ACC112 (cell line): Measurements from ENCODE around the gene TBC1D9.
"Not testable (repeated sequence)": the region's sequence is repeated elsewhere in the genome, so short reads cannot be mapped to it uniquely, and the experiment has no call there.

Experiments
- H2AFZ ChIP-seq: fragments of 200-600 bp; sonication (generic); one replicate; pipeline ENCODE4 v1.6.0; 2017; ENCODE audit warnings: antibody characterized with exemption, low read length; ENCODE audit not compliant: unreplicated experiment
- H3K27ac ChIP-seq: fragments of 200-600 bp; sonication (generic); 2 replicates; pipeline ENCODE4 v1.5.1; 2014; ENCODE audit warnings: low read depth, mild to moderate bottlenecking, antibody characterized with exemption, low read length, moderate library complexity
- H3K27me3 ChIP-seq: fragments of 200-600 bp; sonication (generic); 2 replicates; pipeline ENCODE4 v1.6.1; 2014; ENCODE audit warnings: mild to moderate bottlenecking, antibody characterized with exemption, low read length, moderate library complexity, mixed read lengths; ENCODE audit not compliant: insufficient read depth
- H3K36me3 ChIP-seq: fragments of 200-600 bp; sonication (generic); 2 replicates; pipeline ENCODE4 v1.6.1; 2016; ENCODE audit warnings: mild to moderate bottlenecking, antibody characterized with exemption, low read length, moderate library complexity, mixed read lengths; ENCODE audit not compliant: insufficient read depth
- H3K4me1 ChIP-seq: fragments of 200-600 bp; sonication (generic); one replicate; pipeline ENCODE4 v1.6.1; 2016; ENCODE audit warnings: low read length, mixed read lengths; ENCODE audit not compliant: insufficient read depth, unreplicated experiment, control insufficient read depth
- H3K4me3 ChIP-seq: fragments of 200-600 bp; sonication (generic); 2 replicates; pipeline ENCODE4 v1.5.1; 2014; ENCODE audit warnings: mild to moderate bottlenecking, low read depth, low read length
- H3K79me2 ChIP-seq: fragments of 200-600 bp; sonication (generic); one replicate; pipeline ENCODE4 v1.6.0; 2016; ENCODE audit warnings: low read length; ENCODE audit not compliant: control insufficient read depth, unreplicated experiment, insufficient read depth

Gene TBC1D9

GRCh38 chr4:140756319-140757231 is at the start of gene TBC1D9:
Gene TBC1D9 (minus strand): TSS chr4:140756385. CDS start chr4:140756045, 340 bp downstream.
- peak within 1 kb of the TSS; percentile 60 for H3K27ac ChIP-seq
- H3K4me3 ChIP-seq = peak within 1 kb of the TSS; percentile 92
- peaks cover 10% of the 10 kb centered on the region for H3K4me1 ChIP-seq
- H3K27me3 ChIP-seq = no peaks in the 10 kb centered on the region
- H3K36me3 ChIP-seq = peaks cover 3% of the 10 kb centered on the region; the same call in 1 of the 2 replicates
- peak within 1 kb of the TSS; percentile 86 for H2AFZ ChIP-seq
- H3K79me2 ChIP-seq = peaks cover 34% of the 10 kb centered on the region

DNA sequence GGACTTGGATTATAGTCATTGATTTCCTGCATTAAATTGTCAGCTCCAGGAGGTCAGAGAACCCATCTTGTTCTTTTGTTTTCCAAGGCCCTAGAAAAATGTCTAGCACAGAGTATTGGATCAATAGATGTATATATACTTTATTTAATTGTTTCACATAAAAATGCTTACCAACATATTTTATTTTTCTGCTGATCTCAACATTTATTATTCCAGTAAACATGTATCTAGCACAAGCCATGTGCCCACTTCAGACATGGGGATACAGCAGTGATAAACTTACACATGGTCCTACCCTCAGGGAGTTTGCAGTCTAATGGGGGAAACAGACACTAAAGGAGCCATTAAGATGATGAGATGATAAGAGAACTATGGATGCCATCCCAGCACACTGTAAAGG is 49.1 kb upstream of the TBC1D9 start:
- no peak overlapping the region for H3K4me3 ChIP-seq
- no peak overlapping the region for H2AFZ ChIP-seq
- no peaks in the 10 kb centered on the region for H3K4me1 ChIP-seq
- no peaks in the 10 kb centered on the region for H3K36me3 ChIP-seq
- H3K27ac ChIP-seq = no peak overlapping the region
- no peaks in the 10 kb centered on the region for H3K79me2 ChIP-seq
- peaks cover 36% of the 10 kb centered on the region for H3K27me3 ChIP-seq

DNA sequence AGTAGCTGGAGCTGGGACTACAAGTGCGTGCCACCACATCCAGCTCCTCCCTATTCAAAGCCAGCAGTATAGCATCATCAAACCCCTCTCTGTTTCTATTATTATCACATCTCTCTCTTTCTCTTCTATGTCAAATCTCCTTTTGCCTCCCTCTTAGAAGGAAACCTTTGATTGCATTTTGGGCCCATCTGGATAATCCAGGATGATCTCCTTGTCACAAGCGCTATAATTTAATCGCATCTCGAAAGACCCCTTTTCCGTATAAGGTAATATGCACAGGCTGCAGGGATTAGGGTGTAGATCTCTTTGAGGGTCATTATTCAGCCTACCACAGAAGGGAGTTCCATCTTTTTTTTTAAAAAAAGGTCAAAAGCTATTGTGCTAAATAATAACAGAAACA is 46.4 kb upstream of the TBC1D9 start:
- Histone ChIP-seq H3K36me3 (no peaks in the 10 kb centered on the region), H3K79me2 (no peaks in the 10 kb centered on the region), H3K27me3 (peaks cover 38% of the 10 kb centered on the region), H3K4me1 (no peaks in the 10 kb centered on the region), H3K27ac (no peak overlapping the region), H3K4me3 (no peak overlapping the region), H2AFZ (no peak overlapping the region)

DNA sequence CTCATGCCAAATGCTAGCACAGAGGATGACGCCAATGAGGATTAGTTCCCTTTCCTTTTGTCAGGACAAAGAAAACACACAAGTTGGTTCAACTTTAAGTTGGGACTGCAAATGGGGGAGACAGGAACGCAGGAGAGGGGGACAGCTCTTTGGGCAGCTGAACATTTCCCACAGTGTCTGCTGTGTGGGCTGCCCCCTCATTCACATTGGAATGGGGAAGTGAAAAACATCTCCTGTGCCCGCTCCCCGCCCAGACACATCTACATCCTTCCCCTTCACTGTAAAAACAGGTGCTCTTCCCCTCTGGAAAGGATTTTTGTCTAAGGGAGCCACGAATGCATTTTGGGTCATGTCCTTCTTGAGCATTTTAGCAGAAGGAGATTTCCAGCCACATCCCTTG is 44.5 kb upstream of the TBC1D9 start:
- H3K79me2 ChIP-seq = no peaks in the 10 kb centered on the region
- no peaks in the 10 kb centered on the region for H3K4me1 ChIP-seq
- H3K4me3 ChIP-seq = no peak overlapping the region
- no peak overlapping the region for H3K27ac ChIP-seq
- H2AFZ ChIP-seq = no peak overlapping the region
- H3K36me3 ChIP-seq = no peaks in the 10 kb centered on the region
- H3K27me3 ChIP-seq = peaks cover 22% of the 10 kb centered on the region

GRCh38 chr4:140799686-140800225 is 43.6 kb upstream of the TBC1D9 start:
- Histone ChIP-seq H3K79me2 (no peaks in the 10 kb centered on the region), H3K36me3 (no peaks in the 10 kb centered on the region), H3K4me3 (no peak overlapping the region), H3K27me3 (peaks cover 16% of the 10 kb centered on the region), H2AFZ (no peak overlapping the region), H3K4me1 (no peaks in the 10 kb centered on the region), H3K27ac (no peak overlapping the region)

- Histone ChIP-seq H2AFZ (no peak overlapping the region), H3K27ac (no peak overlapping the region), H3K27me3 (no peaks in the 10 kb centered on the region), H3K36me3 (no peaks in the 10 kb centered on the region), H3K4me1 (peaks cover 9% of the 10 kb centered on the region), H3K4me3 (no peak overlapping the region), H3K79me2 (no peaks in the 10 kb centered on the region)
Observed at GRCh38 chr4:140793291-140793690, 37.1 kb upstream of the TBC1D9 start.

DNA sequence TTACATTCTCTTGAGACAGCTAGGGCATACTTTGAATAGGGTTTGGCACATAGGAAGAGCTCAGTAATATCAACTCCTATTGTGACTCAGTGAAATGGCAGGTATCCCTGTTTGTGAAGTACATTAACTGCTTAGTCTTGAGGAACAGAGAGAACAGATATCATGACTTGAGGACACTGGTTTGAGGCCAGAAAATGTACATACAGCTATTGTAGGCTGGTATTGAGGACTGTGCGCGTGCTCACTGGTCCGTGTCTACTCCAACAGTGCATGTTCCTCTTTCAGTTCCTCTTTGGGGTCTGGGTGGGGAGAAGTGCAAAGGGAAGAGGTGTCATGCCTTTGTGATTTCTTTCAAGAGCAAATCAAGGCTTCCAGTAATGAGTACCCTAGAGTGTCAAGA is 34.6 kb upstream of the TBC1D9 start:
- Histone ChIP-seq H3K27me3 (no peaks in the 10 kb centered on the region), H3K79me2 (no peaks in the 10 kb centered on the region), H3K4me3 (no peak overlapping the region), H2AFZ (no peak overlapping the region), H3K4me1 (peaks cover 9% of the 10 kb centered on the region), H3K36me3 (no peaks in the 10 kb centered on the region), H3K27ac (no peak overlapping the region)

DNA sequence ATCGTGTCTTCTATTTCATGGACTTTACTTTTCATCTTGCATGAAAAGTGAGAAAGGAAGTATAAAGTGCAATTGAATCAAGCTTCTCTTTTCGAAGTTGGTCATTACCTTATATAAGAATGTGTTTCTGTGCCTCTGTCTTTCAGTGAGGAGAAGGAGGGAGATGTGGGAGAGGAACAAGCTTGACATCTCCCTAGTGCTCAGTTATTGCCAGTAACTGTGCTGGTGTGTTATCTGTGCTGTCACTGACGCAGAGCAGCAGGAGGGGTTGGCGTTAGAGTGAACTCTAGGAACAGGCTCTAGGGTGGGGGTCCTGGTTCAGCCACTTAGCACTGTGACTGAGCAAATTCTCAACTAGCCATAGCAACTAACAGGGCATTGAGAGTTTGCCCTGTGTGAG is 34.0 kb upstream of the TBC1D9 start:
- Histone ChIP-seq H3K27me3 (no peaks in the 10 kb centered on the region), H3K79me2 (no peaks in the 10 kb centered on the region), H3K36me3 (no peaks in the 10 kb centered on the region), H3K4me1 (peaks cover 9% of the 10 kb centered on the region), H3K27ac (no peak overlapping the region), H2AFZ (no peak overlapping the region), H3K4me3 (no peak overlapping the region)

- Histone ChIP-seq H3K36me3 (no peaks in the 10 kb centered on the region), H2AFZ (no peak overlapping the region), H3K27ac (no peak overlapping the region), H3K4me3 (peak overlapping the region; percentile 4; the same call in 1 of the 2 replicates), H3K4me1 (peaks cover 9% of the 10 kb centered on the region), H3K27me3 (no peaks in the 10 kb centered on the region), H3K79me2 (no peaks in the 10 kb centered on the region)
Observed at GRCh38 chr4:140789759-140790158, 33.6 kb upstream of the TBC1D9 start.

GRCh38 chr4:140782787-140783186 is 26.6 kb upstream of the TBC1D9 start:
- H3K36me3 ChIP-seq, H2AFZ ChIP-seq, H3K27me3 ChIP-seq: not testable (repeated sequence)

DNA sequence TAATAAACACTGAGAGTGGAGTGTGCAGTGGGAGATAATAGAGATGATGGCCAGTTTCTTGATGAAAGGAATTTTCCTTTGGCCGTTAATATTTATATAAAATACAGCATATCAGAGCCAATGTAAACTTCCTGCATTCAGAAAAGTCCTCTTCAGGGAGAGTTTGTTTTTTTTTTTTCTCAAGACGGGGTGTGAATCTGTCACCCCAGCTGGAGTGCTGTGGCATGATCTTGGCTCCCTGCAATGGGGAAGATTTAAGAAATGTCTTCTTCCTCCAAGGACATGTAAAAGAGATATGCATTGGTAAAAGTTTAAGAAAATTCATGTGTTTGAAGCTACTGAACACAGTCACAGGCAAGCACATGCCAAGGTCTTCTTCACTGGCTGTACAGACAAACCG is 25.4 kb upstream of the TBC1D9 start:
- no peaks in the 10 kb centered on the region; the same call in 1 of the 2 replicates for H3K27me3 ChIP-seq
- H3K27ac ChIP-seq = no peak overlapping the region
- no peaks in the 10 kb centered on the region for H3K36me3 ChIP-seq
- peaks cover 5% of the 10 kb centered on the region for H3K4me1 ChIP-seq
- H3K79me2 ChIP-seq = no peaks in the 10 kb centered on the region
- H3K4me3 ChIP-seq = no peak overlapping the region
- peak overlapping the region; percentile 28 for H2AFZ ChIP-seq

More at GRCh38 chr4:140782787-140783186, 26.6 kb upstream of the TBC1D9 start:
- not testable (repeated sequence) for H3K79me2 ChIP-seq, H3K4me3 ChIP-seq, H3K27ac ChIP-seq, H3K4me1 ChIP-seq
